ENCODE data around the gene CORO7. TPM values are rescaled to one million over a fixed set of nuclear protein-coding genes. Genes with fewer than 3 reads are reported as not detected.
A peak's percentile ranks its signal among the peaks of the same experiment; 100 is the strongest.

The CORO7 gene
- total RNA-seq, 1 donor from 2014 or later: 51.5 TPM

DNA sequence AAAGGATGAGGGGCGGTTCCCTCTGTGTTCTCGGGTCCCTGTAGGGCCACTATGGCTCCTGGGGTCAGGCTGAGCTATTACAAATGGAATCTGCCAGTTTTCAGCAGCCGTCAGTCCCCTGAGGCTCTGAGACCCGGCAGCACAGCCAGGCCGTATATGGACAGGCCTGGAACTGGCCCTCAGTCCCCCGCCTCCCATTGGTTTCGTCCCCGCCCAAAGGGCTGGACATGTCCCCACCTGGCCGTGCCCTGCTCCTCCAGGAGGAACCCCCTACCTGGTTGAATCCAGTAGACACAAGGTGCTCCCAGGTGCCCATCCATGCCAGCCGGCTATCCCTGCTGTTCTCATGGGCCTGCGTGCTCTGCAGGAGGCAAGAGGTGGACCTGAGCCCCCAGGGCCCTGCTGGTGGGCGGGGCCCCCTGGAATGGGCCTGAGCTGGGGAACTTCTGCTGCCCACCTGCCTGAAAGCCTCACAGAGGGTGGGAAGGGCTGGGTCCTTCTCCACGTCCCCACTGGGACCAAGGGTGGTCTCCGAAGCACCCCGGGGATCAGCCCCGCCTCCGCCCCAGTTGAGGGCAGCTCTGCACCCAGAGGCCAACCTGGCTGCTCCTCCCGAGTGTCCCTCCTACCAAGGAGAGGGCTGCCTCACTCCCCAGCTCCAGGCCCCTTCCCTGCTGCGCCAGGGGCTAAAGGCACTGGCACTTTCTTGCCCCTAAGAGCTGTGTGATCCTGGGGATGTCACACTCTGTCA lies 27.9 kb downstream of the CORO7 start:
- no peak for ATAC-seq
- DNase-seq (ENCODE audit: low spot score): no peak
- intact Hi-C loops (cut with DNase I): no loop called here

DNA sequence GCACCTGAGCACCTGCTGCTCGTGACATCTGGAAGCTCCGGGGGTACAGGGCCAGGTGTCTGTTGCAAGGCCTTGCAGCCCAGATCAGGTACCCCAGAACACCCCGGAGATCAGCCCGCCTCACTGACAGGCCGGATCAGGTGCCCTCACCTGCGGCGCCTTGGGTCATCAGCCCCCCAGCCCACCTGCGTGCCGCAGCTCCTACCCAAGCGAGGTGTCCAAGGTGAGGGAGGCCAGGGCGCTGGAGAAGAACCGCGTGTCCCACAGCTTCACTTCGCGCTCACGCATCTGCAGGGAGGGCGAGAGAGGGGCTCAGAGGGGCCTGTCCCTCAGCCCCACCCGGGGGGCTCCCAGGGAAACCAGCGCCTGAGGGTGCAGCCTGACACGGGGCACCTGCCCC lies 28.6 kb downstream of the CORO7 start:
- intact Hi-C loops (cut with DNase I): no loop called here
- DNase-seq (ENCODE audit: low spot score) (no peak), ATAC-seq (no peak)

DNA sequence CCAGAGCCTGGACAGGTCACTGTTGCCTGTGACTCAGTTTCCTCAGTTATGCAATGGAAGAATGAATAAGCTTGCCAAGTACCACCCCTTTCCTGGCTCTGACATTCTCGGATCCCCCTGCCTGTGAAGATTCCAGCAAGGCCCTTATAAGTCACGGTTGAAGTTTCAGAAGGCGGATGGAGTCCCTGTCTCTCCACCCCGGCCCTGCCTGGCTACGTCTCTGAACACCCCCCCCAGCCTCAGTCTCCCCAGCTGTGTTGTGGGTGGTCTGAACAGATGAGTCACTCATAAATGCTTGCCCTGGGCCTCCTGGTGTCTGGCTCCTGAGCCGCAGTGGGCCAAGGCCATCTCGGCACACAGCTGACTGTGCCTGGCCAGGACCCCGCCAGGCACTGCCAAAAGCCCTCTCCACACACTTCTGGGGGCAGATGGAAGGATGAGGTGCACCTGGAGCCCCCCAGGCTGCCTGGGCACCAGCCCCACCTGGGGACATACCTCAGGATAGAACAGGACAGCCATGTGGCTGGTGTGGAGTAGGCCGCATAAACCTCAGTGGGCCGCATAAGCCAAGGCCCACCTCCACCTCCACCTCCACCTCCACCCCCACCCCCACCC lies 29.3 kb downstream of the CORO7 start:
- intact Hi-C loops (cut with DNase I): no loop called here
- DNase-seq (ENCODE audit: low spot score) (no peak), ATAC-seq (no peak)

DNA sequence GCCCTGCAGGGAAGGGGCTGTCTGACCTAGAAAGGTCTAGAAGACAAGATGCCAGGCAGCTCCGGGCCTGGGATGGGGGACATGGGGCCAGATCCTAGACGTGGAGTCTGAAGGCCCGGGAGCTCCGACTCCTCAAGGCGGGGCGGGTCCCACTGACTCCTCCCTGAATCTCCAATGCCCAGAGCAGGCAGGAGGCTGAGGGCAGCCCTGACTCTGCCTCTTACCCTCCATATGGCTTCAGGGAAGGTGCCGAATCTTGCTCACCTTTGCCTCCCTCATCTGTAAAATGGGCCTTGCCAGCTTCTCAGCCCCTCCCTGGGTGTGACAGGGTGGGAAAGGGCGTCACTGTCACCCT lies 30.0 kb downstream of the CORO7 start:
- ATAC-seq (peak; percentile 6), DNase-seq (ENCODE audit: low spot score) (no peak)

DNA sequence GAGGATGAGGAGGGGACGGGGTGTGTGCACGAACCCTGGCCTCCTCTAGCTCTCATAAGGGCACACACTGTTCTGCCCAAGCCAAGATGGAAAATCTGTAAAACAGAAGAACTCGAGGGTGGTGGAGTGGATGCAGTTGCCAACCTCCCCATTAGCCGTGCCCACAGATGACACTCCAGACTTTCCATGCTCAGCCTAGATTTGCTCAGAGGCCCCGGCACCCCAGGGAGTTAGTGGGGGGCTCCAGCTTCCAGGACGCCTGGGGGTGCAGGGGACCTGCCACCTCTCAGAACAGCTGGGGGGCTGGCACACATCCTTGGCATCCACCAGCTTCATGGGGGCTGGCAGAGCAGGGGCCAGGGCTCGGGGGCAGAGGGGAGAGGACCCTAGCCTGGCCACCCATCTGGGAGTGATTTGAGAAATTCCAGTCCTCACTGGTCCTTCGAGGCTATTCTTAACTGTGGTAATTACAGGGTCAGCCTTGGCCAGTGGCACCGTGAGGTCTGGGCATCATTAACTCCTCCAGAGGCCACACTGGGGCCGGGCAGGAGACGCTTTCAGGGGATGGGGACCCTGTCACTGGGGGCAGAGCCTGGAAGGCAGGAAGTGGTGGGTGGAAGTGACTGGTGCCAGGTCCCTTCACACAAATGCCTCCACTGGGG lies 30.5 kb downstream of the CORO7 start:
- intact Hi-C loops (cut with DNase I): no loop called here
- ATAC-seq: no peak
- DNase-seq (ENCODE audit: low spot score): no peak

More for the DNA sequence above, 30.0 kb downstream of the CORO7 start:
- intact Hi-C loops (cut with DNase I): no loop called here

DNA sequence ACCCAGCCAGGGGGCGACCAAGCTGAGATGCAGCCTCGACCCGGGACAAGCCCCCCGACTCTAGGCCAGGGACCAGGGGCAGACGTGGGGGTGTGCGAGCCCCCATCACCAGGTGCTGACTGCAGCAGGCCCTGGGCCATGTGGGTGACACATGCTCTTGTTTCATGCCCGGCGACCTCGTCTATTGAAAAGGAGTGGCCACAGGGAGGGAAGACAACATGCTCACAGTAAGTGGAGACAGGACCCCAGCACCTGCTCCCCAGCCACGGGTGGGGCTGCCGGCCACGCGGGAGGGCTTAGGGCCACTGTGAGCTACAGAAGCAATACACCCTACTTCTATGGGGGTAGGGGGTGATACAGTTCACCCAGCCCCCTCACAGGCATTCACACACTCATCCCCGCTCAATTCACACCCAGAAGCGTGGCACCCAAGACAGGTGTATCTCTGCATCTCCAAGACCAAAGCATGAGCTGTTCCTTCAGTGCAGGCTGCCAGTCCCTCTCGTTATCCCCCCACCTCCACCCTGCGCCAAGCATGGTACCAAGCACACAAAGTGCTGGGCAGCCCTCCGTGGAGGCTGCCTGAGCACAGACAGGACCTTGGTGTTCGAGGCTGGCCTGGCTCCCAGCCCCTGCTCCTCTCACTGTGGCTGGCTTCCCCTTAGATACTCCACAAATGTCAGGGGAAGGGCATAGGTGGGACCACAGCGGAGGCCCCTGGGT lies 31.2 kb downstream of the CORO7 start:
- intact Hi-C loops (cut with DNase I): no loop called here
- ATAC-seq (peak; percentile 1), DNase-seq (ENCODE audit: low spot score) (no peak)

DNA sequence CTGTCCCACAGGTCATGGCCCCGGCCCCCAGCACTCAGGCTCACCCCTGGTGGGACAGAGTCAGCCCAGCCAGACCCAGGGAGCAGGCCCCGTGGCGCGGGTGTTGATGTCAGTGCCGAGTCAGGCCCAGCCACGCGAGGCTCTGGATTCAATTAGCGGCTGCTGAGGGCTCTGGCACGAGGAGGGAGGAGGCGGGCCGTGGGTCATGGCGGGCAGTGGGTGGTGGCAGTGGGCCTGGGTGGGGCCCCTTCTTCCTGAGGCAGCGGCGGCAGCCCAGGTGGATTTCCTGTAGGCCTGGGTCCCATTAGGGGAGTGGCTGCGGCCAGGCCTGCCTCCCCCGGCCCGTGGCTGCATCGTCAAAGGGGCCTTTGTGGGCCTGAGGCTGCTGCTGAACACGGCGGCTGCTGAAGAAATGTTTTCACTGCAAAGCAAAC lies 31.9 kb downstream of the CORO7 start:
- DNase-seq (ENCODE audit: low spot score): peak; percentile 86
- intact Hi-C loops (cut with DNase I): no loop called here

DNA sequence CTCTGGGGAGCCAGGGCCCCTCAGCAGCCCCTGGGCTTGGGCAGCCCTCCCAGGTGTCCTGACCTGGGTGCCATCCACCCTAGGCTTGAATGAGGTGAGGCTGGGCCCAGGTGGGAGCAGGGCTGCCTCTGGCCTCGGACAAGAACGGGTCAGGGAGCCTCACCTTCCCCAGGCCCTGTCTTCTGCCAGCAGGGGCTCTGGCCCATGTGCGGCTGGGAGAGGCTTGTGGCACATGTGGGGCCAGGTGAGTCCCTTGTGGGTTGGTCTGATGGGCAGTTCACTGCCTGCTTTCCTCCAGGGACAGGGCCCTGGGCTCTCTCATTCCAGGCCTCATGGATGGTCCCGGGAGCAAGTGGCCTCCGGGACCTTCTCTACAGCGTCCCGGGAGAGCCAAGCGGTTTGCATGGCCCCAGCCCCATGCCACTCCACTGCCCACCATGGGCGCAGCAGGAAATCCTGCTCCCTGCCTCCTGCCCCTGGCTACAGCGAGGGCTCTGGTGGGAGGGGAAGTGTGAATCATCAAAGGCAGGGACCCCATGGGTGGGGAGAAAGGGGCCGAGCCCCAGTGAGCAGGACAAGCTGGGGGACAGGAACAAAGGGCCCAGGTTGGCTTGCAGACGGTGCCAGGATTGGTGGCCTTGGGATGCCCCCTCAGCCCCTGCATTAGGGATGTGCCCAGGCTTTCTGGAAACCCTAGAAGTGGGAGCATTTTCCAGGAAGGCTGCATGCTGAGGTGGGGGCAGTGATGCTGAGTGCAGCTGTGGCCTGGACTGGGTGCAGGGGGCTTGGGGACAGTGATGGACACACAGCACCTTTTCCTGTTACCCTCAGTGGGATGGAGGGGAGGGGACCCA lies 32.6 kb downstream of the CORO7 start:
- ATAC-seq: no peak
- DNase-seq (ENCODE audit: low spot score): no peak
- intact Hi-C loops (cut with DNase I): no loop called here

More for the DNA sequence above, 31.9 kb downstream of the CORO7 start:
- ATAC-seq: peak; percentile 77

DNA sequence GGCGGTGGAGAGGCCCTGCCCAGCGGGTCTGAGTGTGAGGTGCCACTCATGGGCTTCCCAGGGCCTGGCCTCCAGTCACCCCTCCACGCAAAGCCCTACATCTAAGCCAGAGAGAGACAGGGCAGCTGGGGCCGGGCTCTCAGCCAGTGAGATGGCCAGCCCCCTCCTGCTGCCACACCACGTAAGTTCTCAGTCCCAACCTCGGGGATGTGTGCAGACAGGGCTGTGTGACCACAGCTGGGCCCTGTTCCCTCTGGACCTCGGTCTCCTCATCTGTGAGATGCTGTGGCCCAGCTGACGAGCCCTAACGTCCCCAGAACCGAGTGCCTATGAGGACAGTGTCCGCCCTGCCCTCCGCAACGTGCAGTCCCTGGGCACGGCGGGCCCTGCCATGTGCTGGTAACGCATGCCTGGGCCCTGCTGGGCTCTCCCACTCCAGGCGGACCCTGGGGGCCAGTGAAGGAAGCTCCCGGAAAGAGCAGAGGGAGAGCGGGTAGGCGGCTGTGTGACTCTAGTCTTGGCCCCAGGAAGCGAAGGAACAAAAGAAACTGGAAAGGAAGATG lies 33.5 kb downstream of the CORO7 start:
- DNase-seq (ENCODE audit: low spot score) (no peak), ATAC-seq (no peak)
- intact Hi-C loops (cut with DNase I): no loop called here

DNA sequence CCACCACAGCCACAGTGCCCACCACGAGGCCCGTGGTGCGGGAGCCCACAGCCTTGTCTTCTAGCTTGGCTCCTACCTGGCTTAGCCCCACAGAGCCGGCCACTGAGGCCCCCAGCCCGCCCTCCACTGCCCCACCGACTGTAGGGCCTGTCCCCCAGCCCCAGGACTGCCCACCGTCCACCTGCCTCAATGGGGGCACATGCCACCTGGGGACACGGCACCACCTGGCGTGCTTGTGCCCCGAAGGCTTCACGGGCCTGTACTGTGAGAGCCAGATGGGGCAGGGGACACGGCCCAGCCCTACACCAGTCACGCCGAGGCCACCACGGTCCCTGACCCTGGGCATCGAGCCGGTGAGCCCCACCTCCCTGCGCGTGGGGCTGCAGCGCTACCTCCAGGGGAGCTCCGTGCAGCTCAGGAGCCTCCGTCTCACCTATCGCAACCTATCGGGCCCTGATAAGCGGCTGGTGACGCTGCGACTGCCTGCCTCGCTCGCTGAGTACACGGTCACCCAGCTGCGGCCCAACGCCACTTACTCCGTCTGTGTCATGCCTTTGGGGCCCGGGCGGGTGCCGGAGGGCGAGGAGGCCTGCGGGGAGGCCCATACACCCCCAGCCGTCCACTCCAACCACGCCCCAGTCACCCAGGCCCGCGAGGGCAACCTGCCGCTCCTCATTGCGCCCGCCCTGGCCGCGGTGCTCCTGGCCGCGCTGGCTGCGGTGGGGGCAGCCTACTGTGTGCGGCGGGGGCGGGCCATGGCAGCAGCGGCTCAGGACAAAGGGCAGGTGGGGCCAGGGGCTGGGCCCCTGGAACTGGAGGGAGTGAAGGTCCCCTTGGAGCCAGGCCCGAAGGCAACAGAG lies 34.2 kb downstream of the CORO7 start:
- no peak for DNase-seq (ENCODE audit: low spot score)

DNA sequence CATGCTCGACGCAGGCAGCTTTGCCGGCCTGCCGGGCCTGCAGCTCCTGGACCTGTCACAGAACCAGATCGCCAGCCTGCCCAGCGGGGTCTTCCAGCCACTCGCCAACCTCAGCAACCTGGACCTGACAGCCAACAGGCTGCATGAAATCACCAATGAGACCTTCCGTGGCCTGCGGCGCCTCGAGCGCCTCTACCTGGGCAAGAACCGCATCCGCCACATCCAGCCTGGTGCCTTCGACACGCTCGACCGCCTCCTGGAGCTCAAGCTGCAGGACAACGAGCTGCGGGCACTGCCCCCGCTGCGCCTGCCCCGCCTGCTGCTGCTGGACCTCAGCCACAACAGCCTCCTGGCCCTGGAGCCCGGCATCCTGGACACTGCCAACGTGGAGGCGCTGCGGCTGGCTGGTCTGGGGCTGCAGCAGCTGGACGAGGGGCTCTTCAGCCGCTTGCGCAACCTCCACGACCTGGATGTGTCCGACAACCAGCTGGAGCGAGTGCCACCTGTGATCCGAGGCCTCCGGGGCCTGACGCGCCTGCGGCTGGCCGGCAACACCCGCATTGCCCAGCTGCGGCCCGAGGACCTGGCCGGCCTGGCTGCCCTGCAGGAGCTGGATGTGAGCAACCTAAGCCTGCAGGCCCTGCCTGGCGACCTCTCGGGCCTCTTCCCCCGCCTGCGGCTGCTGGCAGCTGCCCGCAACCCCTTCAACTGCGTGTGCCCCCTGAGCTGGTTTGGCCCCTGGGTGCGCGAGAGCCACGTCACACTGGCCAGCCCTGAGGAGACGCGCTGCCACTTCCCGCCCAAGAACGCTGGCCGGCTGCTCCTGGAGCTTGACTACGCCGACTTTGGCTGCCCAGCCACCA lies 35.1 kb downstream of the CORO7 start:
- DNase-seq (ENCODE audit: low spot score) (no peak), ATAC-seq (no peak)
- intact Hi-C loops (cut with DNase I): no loop called here

More for the DNA sequence above, 34.2 kb downstream of the CORO7 start:
- intact Hi-C loops (cut with DNase I): no loop called here
- no peak for ATAC-seq

DNA sequence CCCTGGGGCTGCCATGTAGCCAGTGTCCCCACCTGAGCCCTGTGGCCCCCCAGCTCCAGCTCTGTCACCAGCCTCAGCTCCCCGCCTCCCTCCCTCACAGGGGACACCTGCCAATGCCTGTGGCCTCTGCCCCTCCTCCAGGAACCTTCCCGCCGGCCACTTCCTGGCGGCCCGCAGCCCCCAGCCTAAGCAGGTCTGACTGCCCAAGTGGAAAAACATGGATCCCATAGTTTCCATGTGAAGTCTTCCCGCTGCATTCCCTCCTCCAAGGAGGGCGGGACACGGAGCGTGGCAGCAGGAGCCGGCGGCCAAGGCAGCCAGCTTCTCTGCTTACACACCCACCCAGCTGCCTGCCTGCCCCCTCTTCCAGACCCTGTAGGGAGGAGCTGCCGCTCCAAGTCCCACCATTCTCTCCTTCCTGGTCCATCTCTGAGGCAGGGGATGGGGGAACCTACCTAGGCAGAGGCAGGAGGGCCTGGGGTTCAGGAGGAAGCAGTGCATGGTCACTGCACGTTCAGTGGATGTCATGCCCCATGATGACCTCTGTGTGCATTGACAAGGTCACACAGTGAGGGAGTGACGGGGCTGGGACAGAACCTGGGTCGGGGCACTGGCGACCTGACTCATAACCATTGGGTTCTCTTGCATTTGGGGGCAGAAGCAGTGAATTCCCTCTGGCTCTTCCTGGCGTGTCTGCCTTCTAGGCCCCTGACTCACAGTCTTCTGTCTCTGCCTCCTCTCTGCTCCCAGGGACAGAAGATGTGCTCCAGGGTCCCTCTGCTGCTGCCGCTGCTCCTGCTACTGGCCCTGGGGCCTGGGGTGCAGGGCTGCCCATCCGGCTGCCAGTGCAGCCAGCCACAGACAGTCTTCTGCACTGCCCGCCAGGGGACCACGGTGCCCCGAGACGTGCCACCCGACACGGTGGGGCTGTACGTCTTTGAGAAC lies 36.0 kb downstream of the CORO7 start:
- DNase-seq (ENCODE audit: low spot score) (no peak), ATAC-seq (no peak)

DNA sequence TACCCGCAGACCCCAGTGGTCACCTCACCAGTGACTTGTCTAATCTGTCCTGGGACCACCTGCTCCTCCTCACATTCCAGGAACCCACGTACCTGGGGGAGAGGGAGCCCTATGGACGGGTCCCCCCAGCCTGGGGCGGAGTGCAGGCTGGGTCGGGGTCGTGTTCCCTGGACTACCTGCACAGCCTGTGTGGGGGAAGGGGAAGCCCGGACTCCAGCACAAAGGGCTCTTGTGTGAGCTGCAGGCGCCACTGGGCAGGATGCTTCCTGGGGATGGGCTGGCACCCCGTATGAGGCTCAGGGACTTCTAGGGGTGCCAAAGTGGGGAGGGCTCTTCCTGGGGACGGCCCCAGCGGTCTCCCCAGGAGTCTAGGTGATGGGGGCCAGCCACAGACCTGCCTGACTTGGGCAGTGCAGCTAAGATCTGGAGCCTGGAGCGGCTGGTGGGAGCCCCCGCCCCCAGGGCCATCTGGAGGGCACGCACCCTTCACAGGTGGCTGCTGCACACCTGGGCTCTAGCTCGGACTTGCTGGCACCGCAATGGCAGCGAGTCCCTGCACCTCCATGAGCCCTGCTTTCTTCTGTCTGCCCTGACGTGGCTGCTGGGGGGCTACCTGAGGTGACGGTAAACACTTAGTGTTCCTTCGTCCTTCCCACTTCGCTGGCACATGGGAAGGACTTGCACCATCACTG lies 37.3 kb downstream of the CORO7 start:
- intact Hi-C loops (cut with DNase I): no loop called here
- DNase-seq (ENCODE audit: low spot score) (no peak), ATAC-seq (no peak)

More for the DNA sequence above, 36.0 kb downstream of the CORO7 start:
- intact Hi-C loops (cut with DNase I): no loop called here

DNA sequence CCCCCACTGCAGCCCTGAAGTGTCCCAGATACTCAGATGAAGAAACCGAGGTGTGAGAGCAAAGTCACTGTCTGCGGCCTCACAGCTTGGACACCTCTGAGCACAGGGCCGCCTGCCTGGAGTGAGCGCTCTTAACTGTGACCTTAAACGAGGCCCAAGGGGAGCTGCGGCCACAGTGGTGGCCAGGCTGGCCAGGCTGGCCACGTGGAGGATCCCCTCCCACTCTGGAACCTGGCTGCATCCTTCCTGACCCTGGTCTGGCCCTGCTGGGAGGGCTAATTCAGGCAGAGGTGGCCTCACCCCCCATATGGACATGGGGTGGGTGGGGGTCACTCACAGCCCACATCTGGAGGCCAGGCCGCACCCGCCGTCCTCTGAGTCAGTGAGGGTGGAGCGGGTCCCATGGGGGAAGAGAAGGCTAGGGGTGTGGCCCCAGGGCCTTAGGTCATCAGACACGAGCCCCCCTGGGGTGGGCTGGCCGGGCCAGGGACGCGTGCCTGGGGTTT lies 38.2 kb downstream of the CORO7 start:
- DNase-seq (ENCODE audit: low spot score): no peak
- intact Hi-C loops (cut with DNase I): no loop called here
- ATAC-seq: no peak
